HEK293T (cell line): Measurements from ENCODE around the gene GTF3C1.
A peak's percentile ranks its signal among the peaks of the same experiment; 100 is the strongest.

ENCODE experiments used
- CTCF ChIA-PET: fragments of 350-600 bp; formaldehyde crosslinking; extraction: SDS; loops from one replicate; lab custom pipeline; 2021; ENCODE audit warnings: antibody characterized with exemption, inconsistent platforms; lab: Yijun Ruan, JAX
- POLR2A ChIA-PET: fragments of 350-600 bp; formaldehyde crosslinking; extraction: SDS; loops from one replicate; lab custom pipeline; 2020; ENCODE audit warnings: antibody characterized with exemption, inconsistent platforms; lab: Yijun Ruan, JAX
- DNase-seq: peaks from one replicate; pipeline ENCODE4 v3.0.0; 2012; ENCODE audit warnings: mixed read lengths; ENCODE audit errors: extremely low spot score
- ARNT ChIP-seq: fragments of 450-650 bp; IDR thresholded peaks from 2 replicates; pipeline ENCODE4 v1.6.1; 2017; ENCODE audit warnings: mild to moderate bottlenecking
- BHLHE40 ChIP-seq: fragments of 450-650 bp; IDR thresholded peaks from 2 replicates; pipeline ENCODE4 v1.6.1; 2016; ENCODE audit warnings: mild to moderate bottlenecking, moderate library complexity, borderline replicate concordance
- CTBP1 ChIP-seq: fragments of 450-650 bp; IDR thresholded peaks from 2 replicates; pipeline ENCODE4 v1.6.1; 2016; ENCODE audit warnings: borderline replicate concordance
- ELF4 ChIP-seq: fragments of 450-650 bp; IDR thresholded peaks from 2 replicates; pipeline ENCODE4 v1.6.1; 2017; ENCODE audit warnings: antibody characterized with exemption
- FOXA1 ChIP-seq: fragments of 450-650 bp; IDR thresholded peaks from 2 replicates; pipeline ENCODE4 v1.6.1; 2016; ENCODE audit warnings: mild to moderate bottlenecking
- FOXK2 ChIP-seq: fragments of 450-650 bp; IDR thresholded peaks from 2 replicates; pipeline ENCODE4 v1.6.1; 2016; ENCODE audit warnings: mild to moderate bottlenecking
- FOXM1 ChIP-seq: fragments of 450-650 bp; IDR thresholded peaks from 2 replicates; pipeline ENCODE4 v1.6.1; 2017; ENCODE audit warnings: mild to moderate bottlenecking, borderline replicate concordance
- HDGF ChIP-seq: fragments of 450-650 bp; IDR thresholded peaks from 2 replicates; pipeline ENCODE4 v1.6.1; 2017; ENCODE audit warnings: antibody characterized with exemption, borderline replicate concordance
- L3MBTL2 ChIP-seq: fragments of 450-650 bp; conservative IDR thresholded peaks from 2 replicates; pipeline ENCODE4 v1.6.1; 2016; ENCODE audit warnings: mild to moderate bottlenecking
- LEF1 ChIP-seq: fragments of 450-650 bp; IDR thresholded peaks from 2 replicates; pipeline ENCODE4 v1.6.1; 2017; ENCODE audit warnings: mild to moderate bottlenecking, borderline replicate concordance
- NFRKB ChIP-seq: fragments of 450-650 bp; IDR thresholded peaks from 2 replicates; pipeline ENCODE4 v1.6.1; 2016; ENCODE audit warnings: mild to moderate bottlenecking, moderate library complexity
- SP1 ChIP-seq: fragments of 450-650 bp; IDR thresholded peaks from 2 replicates; pipeline ENCODE4 v1.6.1; 2017
- SUZ12 ChIP-seq: fragments of 450-650 bp; IDR thresholded peaks from 2 replicates; pipeline ENCODE4 v1.6.1; 2016; ENCODE audit warnings: mild to moderate bottlenecking
- TARDBP ChIP-seq: fragments of 450-650 bp; IDR thresholded peaks from 2 replicates; pipeline ENCODE4 v1.6.1; 2016
- ZNF384 ChIP-seq: fragments of 450-650 bp; IDR thresholded peaks from 2 replicates; pipeline ENCODE4 v1.6.1; 2016
- TF ChIP-seq, protein P1 (sequence below): fragments of 450-650 bp; IDR thresholded peaks from 2 replicates; pipeline ENCODE4 v1.6.1; 2016

The GTF3C1 gene

GRCh38 chr16:27428026-27428785 lies 121.5 kb downstream of the GTF3C1 start:
- DNase-seq: peak; percentile 3
- POLR2A ChIA-PET: no interaction called here
- CTCF ChIA-PET: interaction anchor here (0.6 kb wide), 1 partner anchor 457 kb away, joined by 3 read pairs; no protein-coding TSS in a partner anchor
- TF ChIP-seq NFRKB (no peak), ARNT (no peak), LEF1 (no peak), L3MBTL2 (no peak), TARDBP (no peak), FOXM1 (no peak), FOXA1 (no peak)

DNA sequence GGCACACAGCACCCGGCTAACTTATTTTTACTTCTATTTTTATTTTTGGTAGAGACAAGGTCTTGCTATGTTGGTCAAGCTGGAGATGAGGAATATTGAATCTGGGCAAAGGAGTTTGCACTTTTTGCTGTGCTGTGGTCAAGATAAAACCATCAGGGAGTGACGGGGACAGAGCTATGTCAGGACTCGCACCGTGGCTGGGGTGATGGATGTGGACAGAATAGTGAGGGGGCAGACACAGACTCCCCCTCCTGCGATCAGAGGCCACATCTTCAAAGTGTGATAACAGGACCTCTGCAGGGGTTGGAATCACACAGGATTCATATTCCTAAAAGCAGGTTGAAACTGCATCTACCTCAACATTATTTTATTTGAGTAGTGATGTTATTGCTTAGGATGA lies 122.2 kb downstream of the GTF3C1 start:
- TF ChIP-seq FOXM1: no peak
- TF ChIP-seq FOXK2: no peak
- TF ChIP-seq HDGF: no peak
- TF ChIP-seq L3MBTL2: no peak
- TF ChIP-seq ELF4: no peak
- no peak for TF ChIP-seq ARNT
- TF ChIP-seq BHLHE40: no peak
- TF ChIP-seq CTBP1: no peak
- no peak for TF ChIP-seq ZNF384
- TF ChIP-seq SP1: no peak
- TF ChIP-seq TARDBP: no peak
- no peak for TF ChIP-seq FOXA1
- TF ChIP-seq SUZ12: no peak
- TF ChIP-seq NFRKB: no peak
- no peak for TF ChIP-seq LEF1
- TF ChIP-seq, protein P1, sequence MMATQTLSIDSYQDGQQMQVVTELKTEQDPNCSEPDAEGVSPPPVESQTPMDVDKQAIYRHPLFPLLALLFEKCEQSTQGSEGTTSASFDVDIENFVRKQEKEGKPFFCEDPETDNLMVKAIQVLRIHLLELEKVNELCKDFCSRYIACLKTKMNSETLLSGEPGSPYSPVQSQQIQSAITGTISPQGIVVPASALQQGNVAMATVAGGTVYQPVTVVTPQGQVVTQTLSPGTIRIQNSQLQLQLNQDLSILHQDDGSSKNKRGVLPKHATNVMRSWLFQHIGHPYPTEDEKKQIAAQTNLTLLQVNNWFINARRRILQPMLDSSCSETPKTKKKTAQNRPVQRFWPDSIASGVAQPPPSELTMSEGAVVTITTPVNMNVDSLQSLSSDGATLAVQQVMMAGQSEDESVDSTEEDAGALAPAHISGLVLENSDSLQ: no peak
- ChIA-PET POLR2A (no interaction called here), CTCF (no interaction called here)
- DNase-seq: no peak

DNA sequence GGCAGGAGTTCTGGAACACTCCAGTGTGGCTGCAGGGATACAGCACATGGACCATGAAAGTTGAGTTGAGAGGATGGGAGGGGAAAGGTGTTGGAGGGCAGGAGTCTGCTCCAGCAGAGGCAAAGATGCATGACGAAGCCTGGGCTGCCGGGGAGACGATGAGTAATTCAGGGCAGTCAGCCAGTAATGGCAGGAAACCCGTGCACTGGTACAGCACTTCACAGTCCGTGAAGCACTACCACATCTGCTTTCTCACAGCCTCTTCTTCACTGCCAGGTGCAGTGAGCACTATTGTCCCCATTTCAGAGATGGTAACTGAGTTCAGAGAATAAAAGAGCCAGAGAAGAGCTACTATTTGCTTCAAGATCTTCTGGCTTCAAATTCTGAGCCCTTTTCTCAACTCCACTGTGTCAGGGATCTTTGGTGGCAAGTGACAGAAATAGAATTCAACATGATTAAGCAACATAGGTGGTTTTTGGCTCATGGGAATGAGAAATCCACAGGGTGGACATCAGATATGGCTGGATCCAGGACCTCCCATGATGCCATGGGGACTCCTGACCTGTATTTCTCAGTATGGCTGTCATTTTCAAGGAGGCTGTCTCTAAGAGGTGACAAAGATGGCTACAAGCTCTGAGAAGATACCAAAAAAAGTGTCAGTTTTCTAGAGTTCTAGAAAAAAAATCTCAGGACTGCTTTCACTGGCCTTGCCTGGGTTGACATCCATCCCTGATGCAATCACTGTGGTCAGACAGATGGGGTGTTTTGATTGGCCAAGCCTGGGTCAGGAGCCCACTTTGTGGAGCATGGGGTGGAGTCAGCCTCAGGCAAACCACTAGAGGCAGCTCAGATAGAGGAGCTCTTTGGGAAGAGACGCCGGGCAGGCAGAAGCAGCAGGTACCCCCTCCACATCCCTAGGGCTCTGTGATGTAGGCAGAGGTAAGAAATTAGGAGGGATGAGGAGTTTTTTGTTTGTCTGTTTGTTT lies 123.0 kb downstream of the GTF3C1 start:
- POLR2A ChIA-PET: no interaction called here
- TF ChIP-seq ELF4 (no peak), HDGF (no peak), TARDBP (no peak), FOXM1 (no peak), SP1 (no peak)
- DNase-seq: peak; percentile 51
- CTCF ChIA-PET: no interaction called here

- TF ChIP-seq SUZ12 (no peak), BHLHE40 (no peak), TARDBP (no peak), SP1 (no peak)
- ChIA-PET POLR2A (no interaction called here), CTCF (no interaction called here)
- no peak for DNase-seq
These were observed 123.8 kb downstream of the GTF3C1 start for GRCh38 chr16:27425961-27426360.

DNA sequence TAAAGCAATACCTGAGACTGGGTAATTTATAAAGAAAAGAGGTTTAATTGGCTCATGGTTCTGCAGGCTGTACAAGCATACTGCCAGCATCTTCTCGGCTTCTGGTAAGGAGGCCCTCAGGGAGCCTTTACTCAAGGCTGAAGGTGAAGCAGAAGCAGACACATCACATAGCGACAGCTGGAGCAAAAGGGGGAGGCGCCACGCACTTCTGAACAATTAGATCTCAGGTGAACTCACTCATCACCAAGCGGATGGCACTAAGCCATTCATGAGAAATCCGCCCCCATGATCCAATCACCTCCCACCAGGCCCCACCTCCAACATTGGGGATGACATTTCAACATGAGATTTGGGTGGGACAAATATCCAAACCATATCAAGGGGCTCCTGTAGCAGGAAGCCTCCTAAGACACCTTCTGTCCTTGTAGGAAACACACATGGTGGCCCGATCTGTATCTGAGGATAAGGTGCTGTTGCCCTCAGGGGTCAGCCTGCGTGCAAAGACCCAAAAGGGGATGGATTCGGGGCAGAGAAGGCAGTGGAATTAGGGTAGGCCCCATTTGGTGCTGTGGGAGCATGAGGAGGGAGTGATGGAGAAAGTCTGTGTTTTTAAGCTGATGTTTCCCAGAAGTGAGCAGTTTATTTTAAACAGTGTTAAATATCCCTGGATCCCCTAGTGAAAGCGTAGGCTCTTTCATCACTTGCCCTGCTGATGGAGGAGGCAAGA lies 124.8 kb downstream of the GTF3C1 start:
- POLR2A ChIA-PET: no interaction called here
- TF ChIP-seq TARDBP (no peak), SP1 (no peak), ELF4 (no peak), CTBP1 (no peak), FOXK2 (no peak), ZNF384 (no peak), NFRKB (no peak), L3MBTL2 (no peak), LEF1 (no peak), SUZ12 (no peak), BHLHE40 (no peak), HDGF (no peak), ARNT (no peak), FOXM1 (no peak), FOXA1 (no peak)
- CTCF ChIA-PET: no interaction called here
- no peak for DNase-seq

DNA sequence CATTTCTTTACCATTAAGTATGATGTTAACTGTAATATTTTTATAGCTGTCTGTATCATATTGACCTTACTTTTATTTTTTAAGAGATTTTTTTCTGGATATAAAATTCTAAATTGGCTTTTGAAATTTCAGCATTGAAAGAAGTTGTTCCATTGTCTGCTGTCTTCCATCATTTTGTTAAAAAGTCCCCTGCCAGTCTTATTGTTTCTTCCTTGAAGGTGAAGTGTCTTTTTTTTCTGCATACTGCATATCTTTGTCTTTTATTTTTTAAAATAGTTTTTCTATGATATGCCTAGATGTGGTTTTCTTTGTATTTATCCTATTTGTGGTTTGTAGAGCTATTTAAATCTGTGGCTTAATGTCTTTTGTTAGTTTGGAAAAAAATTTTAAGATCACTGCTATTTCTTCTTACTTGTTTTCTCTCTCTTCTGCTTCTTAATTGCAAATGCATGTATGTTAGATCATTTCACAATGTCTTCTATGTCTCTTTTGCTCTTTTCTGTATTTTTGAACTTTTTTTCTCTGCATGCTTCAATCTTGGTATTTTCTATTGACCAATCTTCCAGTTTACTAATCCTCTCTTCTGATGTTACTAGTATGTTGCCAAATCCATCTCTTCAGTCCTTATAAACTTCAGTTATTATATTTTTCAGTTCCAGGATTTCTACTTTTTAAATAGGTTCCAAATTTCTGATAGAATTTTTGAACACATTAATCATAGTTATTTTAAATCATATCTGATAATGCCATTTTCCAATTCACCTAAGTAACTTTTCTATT lies 127.6 kb downstream of the GTF3C1 start:
- POLR2A ChIA-PET: no interaction called here
- no peak for TF ChIP-seq BHLHE40
- TF ChIP-seq TARDBP: no peak
- no peak for TF ChIP-seq FOXK2
- no peak for TF ChIP-seq FOXM1
- TF ChIP-seq HDGF: no peak
- CTCF ChIA-PET: no interaction called here
- no peak for DNase-seq
